Activated CD8-positive, alpha-beta memory T cell treated with anti-CD3 and anti-CD28 coated beads, Interleukin-2, amount 50 U/mL, for 1 hour (primary cell): ENCODE results near the gene GOLGA8A.
"Not testable (repeated sequence)": the region's sequence is repeated elsewhere in the genome, so short reads cannot be mapped to it uniquely, and the experiment has no call there.

Source experiments
- DNase-seq: peaks from one replicate; pipeline ENCODE4 v3.0.0-alpha.2; 2020; ENCODE audit errors: extremely low read depth

The GOLGA8A gene, protein sequence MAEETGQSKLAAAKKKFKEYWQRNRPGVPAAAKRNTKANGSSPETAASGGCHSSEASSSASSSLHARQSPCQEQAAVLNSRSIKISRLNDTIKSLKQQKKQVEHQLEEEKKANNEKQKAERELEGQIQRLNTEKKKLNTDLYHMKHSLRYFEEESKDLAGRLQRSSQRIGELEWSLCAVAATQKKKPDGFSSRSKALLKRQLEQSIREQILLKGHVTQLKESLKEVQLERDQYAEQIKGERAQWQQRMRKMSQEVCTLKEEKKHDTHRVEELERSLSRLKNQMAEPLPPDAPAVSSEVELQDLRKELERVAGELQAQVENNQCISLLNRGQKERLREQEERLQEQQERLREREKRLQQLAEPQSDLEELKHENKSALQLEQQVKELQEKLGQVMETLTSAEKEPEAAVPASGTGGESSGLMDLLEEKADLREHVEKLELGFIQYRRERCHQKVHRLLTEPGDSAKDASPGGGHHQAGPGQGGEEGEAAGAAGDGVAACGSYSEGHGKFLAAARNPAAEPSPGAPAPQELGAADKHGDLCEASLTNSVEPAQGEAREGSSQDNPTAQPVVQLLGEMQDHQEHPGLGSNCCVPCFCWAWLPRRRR

GRCh38 chr15:34437687-34438086 lies at the start of gene GOLGA8A:
Gene GOLGA8A, minus strand, starts transcription at chr15:34437808. Its CDS starts 48,117 bp downstream, at chr15:34389691.
- DNase-seq = peak; percentile 54

GRCh38 chr15:34483644-34484043 lies 46.0 kb upstream of the GOLGA8A start:
- no peak for DNase-seq

- no peak for DNase-seq
These were observed 43.8 kb upstream of the GOLGA8A start for GRCh38 chr15:34481370-34481769.

DNA sequence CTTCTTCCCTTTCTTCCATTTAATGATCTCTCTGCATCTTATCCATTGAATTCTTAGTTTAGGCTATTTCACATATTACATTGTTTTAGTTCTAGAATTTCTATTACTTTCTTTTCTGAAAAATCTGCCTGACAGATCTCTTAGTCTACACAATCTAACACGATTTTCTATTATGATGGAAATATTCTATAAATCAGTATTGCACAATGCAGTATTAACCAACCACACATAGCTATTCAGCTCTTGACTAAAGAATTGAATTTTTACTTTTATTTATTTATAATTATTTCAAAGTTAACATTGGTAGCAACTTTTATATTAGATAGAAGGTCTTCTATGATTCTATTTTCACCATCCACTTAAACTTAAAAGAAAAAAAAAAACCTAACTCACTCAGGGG lies 36.2 kb upstream of the GOLGA8A start:
- DNase-seq = no peak

- DNase-seq = no peak
These were observed 35.3 kb upstream of the GOLGA8A start for GRCh38 chr15:34472947-34473346.

GRCh38 chr15:34470892-34471291 lies 33.3 kb upstream of the GOLGA8A start:
- DNase-seq = no peak

- no peak for DNase-seq
These were observed 32.5 kb upstream of the GOLGA8A start for GRCh38 chr15:34470091-34470490.

- no peak for DNase-seq
These were observed 24.1 kb upstream of the GOLGA8A start for GRCh38 chr15:34461730-34462129.

DNA sequence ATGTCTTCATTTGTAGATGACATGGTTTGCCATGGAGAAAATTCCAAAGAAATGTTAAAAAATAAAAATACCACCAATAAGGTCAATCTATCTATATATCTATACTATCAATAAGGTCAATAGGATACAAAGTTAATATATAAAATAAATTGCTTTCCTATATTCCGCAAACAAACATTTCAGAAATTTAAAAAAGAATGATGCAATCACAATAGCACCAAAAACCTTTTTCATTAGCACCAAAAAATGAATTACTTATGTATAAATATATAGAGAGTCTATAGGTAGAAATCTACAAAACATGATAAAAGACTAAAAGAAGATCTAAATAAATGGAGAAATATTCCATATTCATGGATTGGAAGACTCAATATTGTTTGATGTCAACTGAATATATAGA lies 22.8 kb upstream of the GOLGA8A start:
- no peak for DNase-seq

GRCh38 chr15:34456658-34457057 lies 19.1 kb upstream of the GOLGA8A start:
- DNase-seq = no peak

- DNase-seq = no peak
These were observed 5.3 kb upstream of the GOLGA8A start for GRCh38 chr15:34442891-34443290.

DNA sequence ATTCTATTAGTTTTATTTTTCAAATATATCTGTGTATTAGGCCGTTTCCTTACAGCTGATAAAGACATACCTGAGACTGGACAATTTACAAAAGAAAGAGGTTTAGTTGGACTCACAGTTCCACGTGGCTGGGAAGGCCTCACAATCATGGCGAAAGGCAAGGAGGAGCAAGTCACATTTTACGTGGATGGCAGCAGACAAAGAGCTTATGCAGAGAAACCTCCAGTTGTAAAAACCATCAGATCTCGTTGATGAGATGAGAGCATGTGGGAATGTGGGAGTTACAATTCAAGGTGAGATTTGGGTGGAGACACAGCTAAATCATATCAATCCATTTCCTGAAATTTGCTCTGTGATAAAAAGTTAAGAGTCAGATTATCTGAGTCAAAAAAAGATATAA lies 2.3 kb upstream of the GOLGA8A start:
- DNase-seq = no peak

DNA sequence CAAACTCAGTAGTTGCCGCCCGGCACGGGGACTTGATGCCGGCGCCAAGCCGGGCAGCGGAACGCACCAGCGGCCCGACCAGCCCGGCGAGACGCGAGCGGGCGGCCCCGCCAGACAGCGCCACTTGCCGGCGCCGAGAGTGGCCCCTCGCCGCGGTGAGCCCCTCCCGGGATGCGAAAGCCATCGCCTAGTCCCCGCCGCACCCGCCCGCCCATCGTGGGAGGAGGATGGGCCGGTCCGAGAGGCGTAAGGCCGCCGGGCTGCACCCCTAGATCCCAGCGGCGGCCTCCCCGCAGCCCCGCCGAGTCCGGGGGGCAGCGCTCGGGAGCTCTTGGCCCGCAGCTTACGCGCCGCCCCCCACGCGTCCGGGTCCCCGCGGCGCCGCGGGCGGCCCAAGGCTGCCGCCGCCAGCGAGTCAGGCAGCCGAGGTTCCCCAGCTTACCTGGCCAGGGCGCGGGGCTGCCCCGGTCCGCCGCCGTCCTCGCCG lies 609 bp downstream of the GOLGA8A start:
- no peak for DNase-seq

- DNase-seq = no peak
These were observed 1.3 kb downstream of the GOLGA8A start for GRCh38 chr15:34436126-34436955.

DNA sequence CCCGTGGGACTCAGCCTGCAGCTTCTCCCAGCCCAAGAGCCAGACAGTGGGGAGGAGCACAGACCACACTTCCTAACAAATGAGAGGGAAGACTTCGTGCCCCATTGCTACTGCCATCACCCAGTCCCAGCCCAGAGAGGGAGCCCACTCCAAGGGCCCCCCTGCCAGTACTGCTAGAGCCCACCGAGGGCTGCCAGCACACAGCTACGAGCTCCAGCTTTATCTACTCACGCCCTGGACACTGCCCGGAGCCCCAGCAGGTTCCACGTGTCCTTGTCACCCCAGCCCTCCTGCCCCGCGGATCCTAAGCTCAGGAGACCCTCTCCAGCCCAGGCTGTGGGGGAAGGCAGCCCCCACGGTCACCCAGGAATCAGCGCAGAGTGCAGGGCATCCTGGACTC lies 1.9 kb downstream of the GOLGA8A start:
- no peak for DNase-seq

DNA sequence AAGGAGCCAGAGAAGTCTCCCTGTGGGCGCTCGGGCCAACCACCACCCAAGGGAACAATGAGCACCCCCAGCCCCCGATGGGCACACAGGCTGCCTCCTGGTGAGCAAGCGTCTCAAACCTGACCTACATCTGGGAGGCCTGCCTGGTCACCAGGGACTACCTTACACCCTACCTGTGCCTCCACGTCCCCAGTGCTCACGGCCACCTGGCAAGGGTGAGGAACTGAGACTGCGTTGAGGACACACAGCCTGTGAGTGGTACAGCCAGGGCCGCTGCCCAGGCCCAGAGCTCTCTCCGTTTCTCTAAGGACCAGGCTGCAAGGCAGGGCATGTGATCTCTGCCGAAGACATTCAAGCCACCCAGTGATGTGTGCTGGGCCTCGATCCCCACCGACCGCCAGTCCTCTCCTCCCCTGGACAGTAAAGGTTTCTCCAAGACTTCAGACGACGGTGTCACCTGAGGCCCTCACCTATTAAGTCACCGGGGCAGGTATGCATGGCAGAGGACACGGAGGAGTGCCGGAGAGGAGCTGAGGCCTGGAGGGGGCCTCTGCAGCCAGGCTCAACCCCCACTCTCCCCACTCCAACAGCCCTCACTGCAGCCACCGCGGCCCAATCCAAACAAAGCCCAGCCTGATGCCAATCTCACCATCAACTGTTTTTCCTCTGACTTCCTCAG lies 2.8 kb downstream of the GOLGA8A start:
- no peak for DNase-seq

GRCh38 chr15:34433956-34434626 lies 3.5 kb downstream of the GOLGA8A start:
- DNase-seq = not testable (repeated sequence)

- not testable (repeated sequence) for DNase-seq
These were observed 7.0 kb downstream of the GOLGA8A start for GRCh38 chr15:34430642-34431041.

- DNase-seq = not testable (repeated sequence)
These were observed 14.1 kb downstream of the GOLGA8A start for GRCh38 chr15:34423425-34424090.

DNA sequence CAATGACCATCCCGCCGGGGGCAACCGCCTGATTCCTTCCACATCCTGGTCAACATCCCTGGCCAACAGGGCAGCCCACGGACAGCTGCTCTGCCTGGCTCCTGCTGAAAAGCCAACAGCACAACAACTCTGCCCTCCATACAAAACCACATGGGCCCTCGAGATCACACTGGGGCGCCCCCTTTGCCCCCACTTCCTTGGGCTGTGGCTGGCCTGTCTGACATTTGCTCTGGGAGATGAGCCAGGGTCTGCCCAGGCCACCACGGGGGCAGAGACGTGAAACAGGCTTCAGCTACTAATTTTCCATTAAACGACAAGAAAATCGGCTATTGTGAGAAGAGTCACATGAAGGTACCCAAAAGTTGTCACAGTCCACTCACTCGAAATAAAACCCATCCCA lies 16.7 kb downstream of the GOLGA8A start:
- not testable (repeated sequence) for DNase-seq

- not testable (repeated sequence) for DNase-seq
These were observed 19.2 kb downstream of the GOLGA8A start for GRCh38 chr15:34418435-34418834.
